Measurements from ENCODE around the gene MICAL3. TPM values are rescaled to one million over a fixed set of nuclear protein-coding genes. Genes with fewer than 3 reads are reported as not detected.

MICAL3 gene
- polyA plus RNA-seq, 1 of the 3 experiments (the other 2 are of a cell fraction), result 83.1 TPM

GRCh38 chr22:17824457-17824856 is 199.9 kb downstream of the MICAL3 start:
- H3K36me3 ChIP-seq (replicated peaks in 1 of 2; ENCODE audit: control insufficient read depth in 1 of 2, insufficient read depth in 2 of 2, low read length in 1 of 2), result peaks cover 4 to 71% of the 10 kb centered on the region in 2 experiments
- H3K4me3 ChIP-seq (ENCODE audit: low read depth in 2 of 2, low read length in 1 of 2), result no peak overlapping the region
- no peak for DNase-seq
- H3K79me2 ChIP-seq (ENCODE audit: insufficient read depth), result no peaks in the 10 kb centered on the region
- H3F3A ChIP-seq (replicated peaks; ENCODE audit: insufficient read depth), result no peaks in the 10 kb centered on the region
- no peak overlapping the region for H3K27ac ChIP-seq (ENCODE audit: low read depth in 2 of 2, low read length in 1 of 2)
- no peaks in the 10 kb centered on the region for H4K20me1 ChIP-seq (ENCODE audit: insufficient read depth)
- H3K9me2 ChIP-seq, result no peaks in the 10 kb centered on the region
- TF ChIP-seq FOSL2 (IDR thresholded peaks at IDR 0.05; ENCODE audit: borderline replicate concordance, low read depth) (no peak), USF1 (IDR thresholded peaks at IDR 0.05; ENCODE audit: borderline replicate concordance, low read depth) (no peak), POLR2AphosphoS5 (IDR thresholded peaks at IDR 0.05; ENCODE audit: low read depth, low read length) (no peak), MAX (IDR thresholded peaks at IDR 0.05; ENCODE audit: low read depth) (no peak), NFIC (IDR thresholded peaks at IDR 0.05; ENCODE audit: borderline replicate concordance) (no peak), TAF1 (IDR thresholded peaks at IDR 0.05; ENCODE audit: borderline replicate concordance, low read depth, low read length) (no peak), RAD21 (IDR thresholded peaks at IDR 0.05; ENCODE audit: low read length) (no peak), EZH2phosphoT487 (IDR thresholded peaks at IDR 0.05; ENCODE audit: borderline replicate concordance, low read depth) (no peak), RXRA (IDR thresholded peaks at IDR 0.05; ENCODE audit: borderline replicate concordance, low read depth) (no peak), MXI1 (IDR thresholded peaks at IDR 0.05; ENCODE audit: low read depth, low read length) (no peak), FOXM1 (IDR thresholded peaks at IDR 0.05; ENCODE audit: low read depth) (no peak), SMC3 (IDR thresholded peaks at IDR 0.05; ENCODE audit: low read depth, low read length) (no peak)
- H3K4me2 ChIP-seq, result no peak overlapping the region
- H2AFZ ChIP-seq (ENCODE audit: low read depth), result no peak overlapping the region
- ChIA-PET POLR2A (no interaction called here), CTCF (interaction anchor here (2.9 kb wide), 1 partner anchor 251 kb away, joined by 19 read pairs; no protein-coding TSS in a partner anchor)
- no peak overlapping the region for H3K9ac ChIP-seq
- H3K27me3 ChIP-seq (ENCODE audit: insufficient read depth), result no peaks in the 10 kb centered on the region
- H3K4me1 ChIP-seq (ENCODE audit: control insufficient read depth in 1 of 2, insufficient read depth in 2 of 2, low read depth in 1 of 2, low read length in 1 of 2), result no peaks in the 10 kb centered on the region
- H3K9me3 ChIP-seq, result no peaks in the 10 kb centered on the region
- 90% methylated on average over 9 of the region's 9 CpGs for WGBS (ENCODE audit: low lambda C conversion rate)

GRCh38 chr22:17823964-17824363 is 200.4 kb downstream of the MICAL3 start:
- CTCF ChIA-PET, result interaction anchor here (2.9 kb wide), 1 partner anchor 252 kb away, joined by 19 read pairs; no protein-coding TSS in a partner anchor

More at GRCh38 chr22:17823964-17824363, 200.4 kb downstream of the MICAL3 start:
- Histone ChIP-seq H3K36me3 (replicated peaks in 1 of 2; ENCODE audit: control insufficient read depth in 1 of 2, insufficient read depth in 2 of 2, low read length in 1 of 2) (peaks cover 0 to 69% of the 10 kb centered on the region in 2 experiments), H3K4me3 (ENCODE audit: low read depth in 2 of 2, low read length in 1 of 2) (no peak overlapping the region), H3K9me3 (no peaks in the 10 kb centered on the region), H3K9ac (no peak overlapping the region), H3F3A (replicated peaks; ENCODE audit: insufficient read depth) (no peaks in the 10 kb centered on the region), H2AFZ (ENCODE audit: low read depth) (no peak overlapping the region), H3K27ac (ENCODE audit: low read depth in 2 of 2, low read length in 1 of 2) (no peak overlapping the region), H3K9me2 (no peaks in the 10 kb centered on the region), H3K79me2 (ENCODE audit: insufficient read depth) (no peaks in the 10 kb centered on the region), H3K27me3 (ENCODE audit: insufficient read depth) (no peaks in the 10 kb centered on the region), H3K4me1 (ENCODE audit: control insufficient read depth in 1 of 2, insufficient read depth in 2 of 2, low read depth in 1 of 2, low read length in 1 of 2) (no peaks in the 10 kb centered on the region), H4K20me1 (ENCODE audit: insufficient read depth) (no peaks in the 10 kb centered on the region), H3K4me2 (no peak overlapping the region)
- TF ChIP-seq FOXJ3 (CRISPR knock-in tag; IDR thresholded peaks at IDR 0.05) (no peak), USF2 (IDR thresholded peaks at IDR 0.05; ENCODE audit: borderline replicate concordance, low read depth, low read length) (no peak), MXI1 (IDR thresholded peaks at IDR 0.05; ENCODE audit: low read depth, low read length) (no peak)
- no peak for DNase-seq
- POLR2A ChIA-PET, result no interaction called here
- 94% methylated on average over 14 of the region's 15 CpGs for WGBS (ENCODE audit: low lambda C conversion rate)
